ENCODE measurements around the gene SHB. TPM values are rescaled to one million over a fixed set of nuclear protein-coding genes. Genes with fewer than 3 reads are reported as not detected.

The SHB gene
- total RNA-seq, 4 donors from 2014 or later, result 27.6 to 42.6 (median 34.5) TPM

GRCh38 chr9:37943345-37944265, 125.4 kb downstream of the SHB start:
- H3K4me3 ChIP-seq (ENCODE audit: low read depth, poor library complexity, severe bottlenecking), result no peak overlapping the region
- intact Hi-C loops (cut with DNase I; ENCODE audit: low total_unique reads), result no loop called here
- TF ChIP-seq, protein P1, sequence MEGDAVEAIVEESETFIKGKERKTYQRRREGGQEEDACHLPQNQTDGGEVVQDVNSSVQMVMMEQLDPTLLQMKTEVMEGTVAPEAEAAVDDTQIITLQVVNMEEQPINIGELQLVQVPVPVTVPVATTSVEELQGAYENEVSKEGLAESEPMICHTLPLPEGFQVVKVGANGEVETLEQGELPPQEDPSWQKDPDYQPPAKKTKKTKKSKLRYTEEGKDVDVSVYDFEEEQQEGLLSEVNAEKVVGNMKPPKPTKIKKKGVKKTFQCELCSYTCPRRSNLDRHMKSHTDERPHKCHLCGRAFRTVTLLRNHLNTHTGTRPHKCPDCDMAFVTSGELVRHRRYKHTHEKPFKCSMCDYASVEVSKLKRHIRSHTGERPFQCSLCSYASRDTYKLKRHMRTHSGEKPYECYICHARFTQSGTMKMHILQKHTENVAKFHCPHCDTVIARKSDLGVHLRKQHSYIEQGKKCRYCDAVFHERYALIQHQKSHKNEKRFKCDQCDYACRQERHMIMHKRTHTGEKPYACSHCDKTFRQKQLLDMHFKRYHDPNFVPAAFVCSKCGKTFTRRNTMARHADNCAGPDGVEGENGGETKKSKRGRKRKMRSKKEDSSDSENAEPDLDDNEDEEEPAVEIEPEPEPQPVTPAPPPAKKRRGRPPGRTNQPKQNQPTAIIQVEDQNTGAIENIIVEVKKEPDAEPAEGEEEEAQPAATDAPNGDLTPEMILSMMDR (IDR thresholded peaks at IDR 0.05), result no peak
- TF ChIP-seq POLR2A (IDR thresholded peaks at IDR 0.05), result no peak
- WGBS, 2 donors, result 48 to 52% methylated on average over 12 of the region's 12 CpGs
- no peak for DNase-seq (ENCODE audit: low spot score in 2 of 2)

GRCh38 chr9:37942621-37943344, 126.2 kb downstream of the SHB start:
- TF ChIP-seq, protein P1 (IDR thresholded peaks at IDR 0.05), result no peak
- TF ChIP-seq POLR2A (IDR thresholded peaks at IDR 0.05), result no peak
- H3K4me3 ChIP-seq (ENCODE audit: low read depth, poor library complexity, severe bottlenecking), result no peak overlapping the region
- WGBS, 2 donors, result 82 to 83% methylated on average over 12 of the region's 12 CpGs
- intact Hi-C loops (cut with DNase I; ENCODE audit: low total_unique reads), result no loop called here
- DNase-seq (ENCODE audit: low spot score in 2 of 2), result no peak

DNA sequence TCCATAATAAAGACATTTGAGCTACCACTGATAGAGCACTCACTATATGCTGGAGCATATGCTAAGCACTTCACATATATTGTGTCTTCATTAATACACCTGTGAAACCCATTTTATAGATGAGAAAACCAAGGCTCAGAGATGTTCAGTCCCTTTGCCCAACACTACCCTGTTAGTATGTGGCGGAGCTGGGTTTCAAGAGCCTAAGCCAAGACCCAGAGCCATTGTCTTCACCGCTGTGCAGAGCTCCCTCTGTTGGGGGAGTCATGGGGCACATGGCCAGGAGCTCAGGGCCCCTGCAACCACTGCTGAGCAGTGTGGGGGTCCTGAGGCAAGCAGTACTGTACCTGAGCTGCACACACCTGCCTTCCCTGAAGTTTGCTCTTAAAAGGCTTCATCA, 127.8 kb downstream of the SHB start:
- whole genome bisulfite sequencing, 2 donors, result 86 to 100% methylated on average over 2 of the region's 2 CpGs
- no peak for DNase-seq (ENCODE audit: low spot score in 2 of 2)
- intact Hi-C loops (cut with DNase I; ENCODE audit: low total_unique reads), result no loop called here
- H3K4me3 ChIP-seq (ENCODE audit: low read depth, poor library complexity, severe bottlenecking), result no peak overlapping the region
- TF ChIP-seq, protein P1 (IDR thresholded peaks at IDR 0.05), result no peak
- no peak for TF ChIP-seq POLR2A (IDR thresholded peaks at IDR 0.05)

DNA sequence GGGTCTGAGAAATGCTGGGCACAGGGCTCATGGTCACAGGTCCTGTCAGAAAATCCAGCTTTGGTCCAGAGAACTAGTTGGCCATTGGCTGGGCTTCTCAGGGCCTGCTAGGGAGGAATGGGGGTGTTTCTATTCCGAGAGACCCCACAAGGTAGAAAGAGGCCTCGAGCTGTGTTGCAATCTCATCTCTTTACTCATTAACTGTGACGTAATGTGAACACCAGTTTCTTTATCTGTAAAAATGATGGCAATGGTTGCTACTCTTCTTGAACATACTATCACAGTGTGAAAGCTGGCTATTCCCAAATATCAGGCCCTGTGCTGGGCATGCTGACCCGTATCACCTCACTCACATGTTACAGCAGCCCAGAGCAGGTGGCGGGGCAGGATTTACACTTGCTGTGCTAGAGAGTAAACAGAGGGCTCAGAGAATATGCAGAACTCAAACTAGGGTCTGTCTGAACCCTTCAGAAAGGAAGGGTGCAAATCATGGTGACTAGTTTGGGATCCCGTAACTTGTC, 129.4 kb downstream of the SHB start:
- WGBS, 2 donors, result 92% methylated on average over 6 of the region's 6 CpGs
- TF ChIP-seq, protein P1 (IDR thresholded peaks at IDR 0.05), result no peak
- no peak for TF ChIP-seq POLR2A (IDR thresholded peaks at IDR 0.05)
- DNase-seq (ENCODE audit: low spot score in 2 of 2), result no peak
- H3K4me3 ChIP-seq (ENCODE audit: low read depth, poor library complexity, severe bottlenecking), result no peak overlapping the region
- intact Hi-C loops (cut with DNase I; ENCODE audit: low total_unique reads), result no loop called here

DNA sequence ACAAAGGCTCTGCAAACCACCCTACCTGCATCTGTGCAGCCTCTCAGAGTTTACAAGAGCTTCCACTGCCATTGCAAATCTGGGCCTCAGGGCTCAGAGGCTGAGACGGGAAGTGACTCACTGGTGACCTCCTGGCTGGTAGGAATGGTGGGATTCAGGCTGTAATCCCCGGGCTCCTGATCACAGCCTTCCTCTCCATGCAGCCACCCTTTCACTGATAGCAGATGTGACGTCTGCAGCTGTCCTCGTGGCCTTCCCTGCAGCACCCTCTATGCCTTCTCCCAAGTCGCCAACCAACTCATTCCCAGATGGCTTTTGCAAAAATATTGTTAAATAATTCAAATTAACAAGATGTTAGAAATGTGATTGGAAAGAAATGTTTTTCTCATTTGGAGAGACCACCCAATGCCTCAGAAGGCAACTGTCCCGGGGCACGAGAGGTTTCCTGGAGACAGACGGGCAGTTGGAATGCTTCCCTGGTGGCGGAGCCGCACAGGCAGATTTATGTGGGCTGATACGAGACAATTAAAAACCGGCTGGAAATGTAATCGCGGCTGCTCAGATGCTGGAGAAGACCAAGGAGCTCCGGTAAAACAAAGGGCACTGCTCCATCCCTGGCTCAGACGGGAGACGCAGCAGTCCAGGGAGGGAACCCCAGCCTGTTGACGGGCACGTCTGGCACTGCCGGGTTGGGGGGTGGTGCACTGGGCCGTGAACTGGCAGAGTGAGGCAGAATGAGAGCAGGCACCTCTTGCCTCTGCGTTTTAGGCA, 130.7 kb downstream of the SHB start:
- no peak for DNase-seq (ENCODE audit: low spot score in 2 of 2)
- H3K4me3 ChIP-seq (ENCODE audit: low read depth, poor library complexity, severe bottlenecking), result no peak overlapping the region
- intact Hi-C loops (cut with DNase I; ENCODE audit: low total_unique reads), result no loop called here
- TF ChIP-seq, protein P1 (IDR thresholded peaks at IDR 0.05), result no peak
- no peak for TF ChIP-seq POLR2A (IDR thresholded peaks at IDR 0.05)
- 25 to 48% methylated on average over 22 of the region's 22 CpGs for WGBS, 2 donors

All from lower leg skin (tissue), 4 donors.